Loucy (cell line): Measurements from ENCODE around the gene FLT3.

ENCODE experiments used
- H2AFZ ChIP-seq: fragments of 200-600 bp; sonication (generic); 2 replicates; pipeline ENCODE4 v1.6.0; 2016; ENCODE audit warnings: antibody characterized with exemption, mild to moderate bottlenecking, low read length, moderate library complexity
- H3F3A ChIP-seq: fragments of 200-600 bp; 2 replicates; pipeline ENCODE4 v1.6.0; 2016; ENCODE audit warnings: antibody characterized with exemption, low read depth, mild to moderate bottlenecking
- H3K27me3 ChIP-seq: fragments of 200-600 bp; sonication (generic); 2 replicates; pipeline ENCODE4 v1.6.1; 2014; ENCODE audit warnings: low read length, mild to moderate bottlenecking; ENCODE audit not compliant: insufficient read depth, poor library complexity, severe bottlenecking
- H3K36me3 ChIP-seq: fragments of 200-600 bp; sonication (generic); 2 replicates; pipeline ENCODE4 v1.6.1; 2016; ENCODE audit warnings: low read length; ENCODE audit not compliant: insufficient read depth
- H3K4me1 ChIP-seq: fragments of 200-600 bp; sonication (generic); 2 replicates; pipeline ENCODE4 v1.5.1; 2014; ENCODE audit warnings: low read length, mild to moderate bottlenecking; ENCODE audit not compliant: insufficient read depth, poor library complexity, severe bottlenecking
- H3K4me2 ChIP-seq: fragments of 200-600 bp; sonication (generic); 2 replicates; pipeline ENCODE4 v1.6.0; 2014; ENCODE audit warnings: antibody characterized with exemption, low read length, low read depth, mild to moderate bottlenecking; ENCODE audit not compliant: poor library complexity, severe bottlenecking
- H3K4me3 ChIP-seq: fragments of 200-600 bp; sonication (generic); 2 replicates; pipeline ENCODE4 v1.5.1; 2014; ENCODE audit warnings: low read length, mild to moderate bottlenecking, mixed read lengths; ENCODE audit not compliant: poor library complexity, severe bottlenecking
- H3K79me2 ChIP-seq: fragments of 200-600 bp; sonication (generic); 2 replicates; pipeline ENCODE4 v1.6.1; 2014; ENCODE audit warnings: low read length; ENCODE audit not compliant: insufficient read depth
- H3K9ac ChIP-seq: fragments of 200-600 bp; sonication (generic); 2 replicates; pipeline ENCODE4 v1.6.0; 2014; ENCODE audit warnings: mild to moderate bottlenecking, low read depth, low read length, moderate library complexity; ENCODE audit not compliant: poor library complexity, severe bottlenecking
- H3K9me2 ChIP-seq: fragments of 200-600 bp; sonication (generic); replicated peaks from 2 replicates; pipeline ENCODE4 v1.6.1; 2016; ENCODE audit warnings: low read depth, low read length, mixed read lengths
- H3K9me3 ChIP-seq: fragments of 200-600 bp; sonication (generic); 2 replicates; pipeline ENCODE4 v1.6.1; 2014; ENCODE audit warnings: mild to moderate bottlenecking, antibody characterized with exemption, low read length, low read depth; ENCODE audit not compliant: insufficient read depth
- H4K20me1 ChIP-seq: fragments of 200-600 bp; sonication (generic); 2 replicates; pipeline ENCODE4 v1.6.0; 2014; ENCODE audit warnings: antibody characterized with exemption, low read length, mild to moderate bottlenecking; ENCODE audit not compliant: insufficient read depth, poor library complexity, severe bottlenecking
- CTCF ChIP-seq: fragments of 200-600 bp; sonication (generic); conservative IDR thresholded peaks from 2 replicates; pipeline ENCODE4 v1.5.1; 2014; ENCODE audit warnings: mild to moderate bottlenecking, antibody characterized with exemption, low read length
- EZH2phosphoT487 ChIP-seq: fragments of 200-600 bp; IDR thresholded peaks from 2 replicates; pipeline ENCODE4 v1.6.1; 2018; ENCODE audit warnings: antibody characterized with exemption, mild to moderate bottlenecking, moderate library complexity, borderline replicate concordance

Gene FLT3

GRCh38 chr13:27968316-27969081, 131.9 kb downstream of the FLT3 start:
- Histone ChIP-seq H3K9me2 (no peaks in the 10 kb centered on the region), H2AFZ (no peak overlapping the region), H3K79me2 (no peaks in the 10 kb centered on the region), H3K4me3 (no peak overlapping the region), H3K9ac (no peak overlapping the region), H3K4me1 (no peaks in the 10 kb centered on the region), H4K20me1 (no peaks in the 10 kb centered on the region), H3K9me3 (no peaks in the 10 kb centered on the region), H3K4me2 (no peak overlapping the region), H3K36me3 (no peaks in the 10 kb centered on the region), H3K27me3 (no peaks in the 10 kb centered on the region), H3F3A (no peaks in the 10 kb centered on the region)
- no peak for TF ChIP-seq CTCF
- no peak for TF ChIP-seq EZH2phosphoT487

- Histone ChIP-seq H3K4me2 (no peak overlapping the region), H3K4me3 (no peak overlapping the region), H4K20me1 (no peaks in the 10 kb centered on the region), H3K79me2 (no peaks in the 10 kb centered on the region), H3K27me3 (no peaks in the 10 kb centered on the region), H3K9me2 (no peaks in the 10 kb centered on the region), H3K9ac (no peak overlapping the region), H3F3A (no peaks in the 10 kb centered on the region), H2AFZ (no peak overlapping the region), H3K36me3 (no peaks in the 10 kb centered on the region), H3K4me1 (no peaks in the 10 kb centered on the region), H3K9me3 (no peaks in the 10 kb centered on the region)
- TF ChIP-seq EZH2phosphoT487, result no peak
- TF ChIP-seq CTCF, result no peak
Measured at GRCh38 chr13:27967736-27968315, 132.6 kb downstream of the FLT3 start.

GRCh38 chr13:27967203-27967735, 133.1 kb downstream of the FLT3 start:
- Histone ChIP-seq H3K27me3 (no peaks in the 10 kb centered on the region), H3K4me2 (no peak overlapping the region)

More at GRCh38 chr13:27967203-27967735, 133.1 kb downstream of the FLT3 start:
- no peaks in the 10 kb centered on the region for H3K36me3 ChIP-seq
- no peaks in the 10 kb centered on the region for H3K9me3 ChIP-seq
- no peak overlapping the region for H2AFZ ChIP-seq
- no peak for TF ChIP-seq EZH2phosphoT487
- TF ChIP-seq CTCF, result no peak
- H3K79me2 ChIP-seq, result no peaks in the 10 kb centered on the region
- no peak overlapping the region for H3K9ac ChIP-seq
- H3K4me3 ChIP-seq, result no peak overlapping the region
- H3K4me1 ChIP-seq, result no peaks in the 10 kb centered on the region
- no peaks in the 10 kb centered on the region for H4K20me1 ChIP-seq
- H3F3A ChIP-seq, result no peaks in the 10 kb centered on the region
- no peaks in the 10 kb centered on the region for H3K9me2 ChIP-seq
